HG03045 (cell line): ENCODE data around the gene PLCXD3.

Experiments used
- ATAC-seq: cut with Tn5 transposase; IDR thresholded peaks from one replicate; pipeline ENCODE4 v1.9.1; 2021; ENCODE audit warnings: mild to moderate bottlenecking, moderate library complexity; ENCODE audit not compliant: unreplicated experiment

The PLCXD3 gene, protein sequence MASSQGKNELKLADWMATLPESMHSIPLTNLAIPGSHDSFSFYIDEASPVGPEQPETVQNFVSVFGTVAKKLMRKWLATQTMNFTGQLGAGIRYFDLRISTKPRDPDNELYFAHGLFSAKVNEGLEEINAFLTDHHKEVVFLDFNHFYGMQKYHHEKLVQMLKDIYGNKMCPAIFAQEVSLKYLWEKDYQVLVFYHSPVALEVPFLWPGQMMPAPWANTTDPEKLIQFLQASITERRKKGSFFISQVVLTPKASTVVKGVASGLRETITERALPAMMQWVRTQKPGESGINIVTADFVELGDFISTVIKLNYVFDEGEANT

DNA sequence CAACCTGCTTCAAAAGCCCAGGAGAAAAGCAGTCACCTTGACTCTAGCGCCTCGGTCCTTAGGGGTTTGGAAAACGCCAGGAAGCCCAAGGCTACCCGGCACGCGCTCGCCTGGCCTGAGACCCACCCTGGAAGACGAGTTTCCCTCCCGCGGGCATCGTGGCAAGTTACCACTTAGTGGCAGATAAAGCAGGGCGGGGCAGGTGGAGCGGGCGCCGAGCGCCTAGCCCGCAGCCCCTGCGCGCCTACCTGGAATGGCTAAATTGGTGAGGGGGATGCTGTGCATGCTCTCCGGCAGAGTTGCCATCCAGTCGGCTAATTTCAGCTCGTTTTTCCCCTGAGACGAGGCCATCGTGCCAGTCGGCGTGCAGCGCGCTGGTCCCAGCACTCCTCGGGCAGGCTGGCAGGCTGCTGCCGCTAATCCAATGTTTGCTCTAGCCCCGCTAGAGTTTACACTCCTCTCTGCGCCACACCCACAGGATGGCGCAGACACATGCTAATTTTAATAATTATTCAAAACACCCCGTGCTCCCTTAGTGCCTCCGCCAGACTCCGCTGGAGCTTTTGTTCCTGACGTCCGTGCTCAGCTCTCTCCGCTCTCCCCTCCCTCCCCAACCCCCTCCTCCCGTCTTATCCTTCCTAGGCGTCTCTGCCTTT is at the start of gene PLCXD3:
TSS of gene PLCXD3 (minus strand) at position 426 of the 656 bp plus-strand sequence. CDS start at position 351, 75 bp downstream.
- no peak for ATAC-seq

DNA sequence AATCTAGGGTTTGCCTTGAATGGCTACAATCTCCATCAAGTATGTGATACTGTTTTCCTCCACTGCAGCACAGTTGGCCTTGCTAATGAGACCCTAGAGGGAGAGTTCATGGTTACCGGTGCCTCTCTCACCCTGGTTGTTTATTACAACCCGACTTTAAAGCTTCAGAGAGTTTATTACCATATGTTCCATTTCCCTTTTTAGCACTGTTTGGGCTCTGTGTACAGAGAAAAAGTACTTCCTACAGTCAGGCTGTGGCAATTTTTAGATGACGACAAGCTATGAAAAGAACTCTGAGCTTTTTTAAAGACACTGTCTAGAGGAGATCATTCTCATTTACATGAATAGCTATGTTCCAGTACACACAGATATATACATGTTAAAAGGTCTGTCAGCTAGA is 48.8 kb upstream of the PLCXD3 start:
- ATAC-seq = no peak

DNA sequence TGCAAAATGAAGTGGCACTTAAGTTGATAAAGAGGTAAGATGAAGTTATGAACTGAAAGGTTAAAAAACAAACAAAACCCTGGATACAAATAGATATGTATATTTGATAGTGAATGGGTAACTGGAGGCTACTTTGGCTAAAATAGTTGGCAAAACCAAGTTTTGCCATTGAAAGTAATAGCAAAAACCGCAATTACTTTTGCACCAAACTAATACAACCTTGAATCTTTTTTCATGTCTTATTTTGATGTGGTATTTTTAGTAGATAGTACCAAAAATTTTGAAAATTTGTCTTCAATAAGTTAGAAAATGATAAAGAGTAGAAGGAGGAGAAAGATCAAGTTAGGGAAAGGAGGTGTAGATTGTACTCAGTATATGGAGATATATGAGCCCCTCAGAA is 47.9 kb upstream of the PLCXD3 start:
- ATAC-seq = no peak

DNA sequence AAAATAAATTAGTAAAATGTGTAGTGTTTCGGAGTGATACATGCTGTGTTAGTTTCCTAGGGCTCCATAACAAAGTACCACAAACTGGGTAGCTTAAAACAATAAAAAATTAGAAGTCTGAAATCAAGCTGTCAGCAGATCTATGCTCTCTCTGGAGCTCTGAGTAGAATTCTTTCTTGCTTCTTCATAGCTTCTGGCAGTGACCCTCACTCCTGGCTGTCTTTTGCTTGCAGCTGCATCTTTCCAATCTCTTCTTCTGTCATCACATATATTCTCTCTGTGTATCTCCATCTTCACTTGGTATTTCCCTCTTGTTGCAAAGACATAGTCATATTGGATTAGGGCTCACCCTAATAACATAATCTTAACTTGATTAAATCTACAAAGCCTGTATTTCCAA is 37.6 kb upstream of the PLCXD3 start:
- ATAC-seq = no peak

DNA sequence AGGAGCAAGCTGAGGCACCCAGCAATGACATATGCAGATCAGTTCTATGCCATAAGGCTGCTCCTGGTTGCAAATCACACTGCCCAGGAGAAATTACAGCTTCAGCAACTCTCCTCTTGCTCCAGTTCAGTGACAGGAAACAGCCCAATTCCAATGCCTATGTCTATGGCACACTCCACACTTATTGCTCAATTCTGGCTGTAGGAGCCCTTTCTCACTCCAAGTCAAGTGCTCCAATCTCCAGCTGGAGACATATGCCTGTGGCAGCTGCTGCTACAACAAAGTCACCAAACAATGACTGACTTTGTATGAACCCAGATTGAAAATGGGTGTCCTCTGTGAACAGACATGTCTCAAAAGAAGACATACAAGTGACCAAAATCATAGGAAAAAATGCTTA is 31.8 kb upstream of the PLCXD3 start:
- ATAC-seq = no peak

DNA sequence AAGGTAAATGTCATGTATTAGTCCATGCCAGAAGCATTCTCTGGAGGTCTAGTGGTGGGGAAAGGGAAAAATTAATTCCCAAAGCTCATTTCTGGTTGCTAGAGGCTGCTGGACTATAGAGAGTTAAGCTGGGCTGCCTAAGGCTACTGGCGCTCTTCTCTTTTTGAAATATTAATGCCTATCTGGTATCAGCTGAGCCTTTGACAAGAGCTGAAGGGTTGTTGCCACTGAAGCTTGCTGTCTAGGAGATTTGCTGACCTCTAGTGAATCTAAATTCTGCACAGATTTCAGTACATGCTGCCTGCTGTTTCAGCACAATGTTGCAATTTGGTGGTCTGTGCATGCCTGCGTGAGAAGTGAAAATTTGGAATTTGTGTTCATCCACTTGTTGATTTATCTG is 29.1 kb upstream of the PLCXD3 start:
- ATAC-seq = no peak

DNA sequence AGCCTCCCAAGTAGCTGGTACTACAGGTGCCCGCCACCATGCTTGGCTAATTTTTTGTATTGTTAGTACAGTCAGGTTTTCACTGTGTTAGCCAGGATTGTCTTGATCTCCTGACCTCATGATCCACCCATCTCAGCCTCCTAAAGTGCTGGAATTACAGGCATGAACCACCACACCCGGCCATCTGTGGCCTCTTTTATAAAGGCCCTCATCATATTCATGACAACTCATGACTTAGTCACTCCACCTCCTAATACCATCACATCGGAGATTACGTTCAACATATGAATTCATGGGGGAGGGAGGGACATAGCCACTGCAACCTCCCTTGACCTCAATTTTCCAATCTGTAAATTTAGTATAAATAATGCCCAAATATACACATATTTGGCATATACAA is 27.2 kb upstream of the PLCXD3 start:
- ATAC-seq = no peak

DNA sequence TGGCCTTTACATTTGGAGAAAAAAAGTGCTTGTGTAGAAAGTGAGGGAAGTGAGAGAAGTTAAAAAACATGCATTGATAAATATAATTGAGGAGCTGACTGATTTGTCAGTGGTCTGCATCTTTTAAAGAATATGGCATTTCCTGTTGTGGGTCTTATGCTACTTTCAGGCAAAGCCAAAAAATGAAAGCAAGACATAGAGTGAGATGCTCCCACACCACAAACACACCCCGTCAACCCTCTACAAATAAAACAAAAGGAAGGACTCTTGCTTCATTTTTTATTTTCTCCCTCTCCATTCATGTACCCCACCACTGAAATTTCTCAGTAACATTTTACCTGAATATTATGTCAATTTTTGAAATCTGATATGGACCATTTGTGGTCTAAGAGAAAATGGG is 22.1 kb upstream of the PLCXD3 start:
- no peak for ATAC-seq

DNA sequence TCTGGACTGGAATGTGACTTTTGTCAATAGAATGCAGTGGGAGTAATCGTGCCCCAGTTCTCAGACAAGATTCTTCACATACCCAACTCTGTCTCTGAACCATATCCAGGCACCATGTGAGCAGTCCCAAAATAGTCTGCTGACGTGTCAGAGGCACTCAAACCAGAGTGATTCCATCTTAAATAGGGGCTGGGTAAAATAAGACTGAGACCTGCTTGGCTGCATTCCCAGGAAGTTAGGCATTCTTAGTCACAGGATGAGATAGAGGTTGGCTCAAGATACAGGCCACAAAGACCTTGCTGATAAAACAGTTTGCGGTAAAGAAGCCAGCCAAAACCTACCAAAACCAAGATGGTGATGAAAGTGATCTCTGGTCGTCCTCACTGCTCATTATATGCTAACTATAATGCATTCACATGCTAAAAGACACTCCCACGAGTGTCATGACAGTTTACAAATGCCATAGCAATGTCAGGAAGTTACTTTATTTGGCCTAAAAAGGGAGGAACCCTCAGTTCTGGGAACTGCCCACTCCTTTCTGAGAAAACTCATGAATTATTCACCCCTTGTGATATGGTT is 16.9 kb upstream of the PLCXD3 start:
- ATAC-seq = no peak

DNA sequence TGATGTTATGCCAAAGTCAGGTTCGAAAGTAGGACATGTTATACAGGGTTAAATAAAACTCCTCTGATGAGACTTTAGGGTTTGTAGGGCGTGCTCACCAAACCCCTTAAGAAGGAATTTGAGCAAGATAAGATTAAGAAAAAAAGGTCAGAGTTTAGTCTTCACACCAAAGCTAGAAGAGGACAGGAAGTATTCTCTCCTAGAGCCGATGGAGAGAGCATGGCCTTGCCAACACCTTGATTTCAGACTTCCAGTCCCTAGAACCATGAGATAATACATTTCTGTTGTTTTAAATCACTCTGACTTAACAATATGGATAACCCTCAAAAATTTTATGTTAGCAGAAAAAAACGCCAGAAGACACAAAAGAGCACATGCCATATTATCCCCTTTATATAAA is 16.3 kb upstream of the PLCXD3 start:
- no peak for ATAC-seq

DNA sequence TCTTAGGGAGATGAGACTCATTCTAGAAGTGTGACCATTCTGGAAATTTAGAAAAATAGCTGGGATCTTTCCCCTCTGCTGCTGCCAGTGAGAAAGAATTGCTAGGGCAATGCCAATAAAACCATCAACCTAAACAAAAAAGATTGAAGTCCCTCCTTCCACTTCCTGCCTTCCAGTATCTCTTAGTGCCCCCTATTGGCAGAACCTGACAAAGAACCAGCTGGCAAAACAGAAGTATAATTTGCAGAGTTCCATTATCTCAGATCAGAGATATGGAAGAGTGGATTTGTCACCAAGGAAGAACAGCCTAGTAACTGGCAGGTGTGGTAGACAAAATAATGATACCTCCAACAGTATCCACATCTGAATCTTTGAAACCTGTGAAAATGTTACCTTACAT is 13.8 kb upstream of the PLCXD3 start:
- ATAC-seq = no peak

DNA sequence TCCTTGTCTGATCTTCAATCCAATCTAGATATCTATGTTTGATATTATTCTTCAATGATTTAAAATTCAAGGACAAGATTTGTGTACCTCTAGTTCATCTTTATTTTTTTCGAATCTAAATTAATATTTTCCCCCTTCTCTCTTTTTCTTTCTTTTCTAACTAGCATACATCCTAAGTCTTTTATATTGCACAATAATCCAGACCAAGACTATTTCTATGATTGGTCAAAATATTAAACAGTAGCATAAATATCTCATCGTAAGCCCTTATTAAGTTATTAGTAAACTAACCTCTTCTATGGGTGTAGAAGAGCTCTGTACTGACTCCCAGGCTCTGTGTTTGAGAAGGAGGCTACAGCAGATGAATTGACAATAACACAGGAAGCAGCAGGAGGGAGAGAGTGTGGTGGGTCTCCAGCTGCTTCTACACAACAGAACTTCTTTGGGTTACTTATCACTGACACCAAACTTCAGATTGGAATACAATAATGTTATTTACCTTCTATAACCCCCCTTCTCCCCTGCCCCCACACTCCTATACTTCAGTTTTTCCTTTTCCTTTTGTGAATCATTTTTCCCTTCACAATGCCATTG is 11.9 kb upstream of the PLCXD3 start:
- no peak for ATAC-seq

DNA sequence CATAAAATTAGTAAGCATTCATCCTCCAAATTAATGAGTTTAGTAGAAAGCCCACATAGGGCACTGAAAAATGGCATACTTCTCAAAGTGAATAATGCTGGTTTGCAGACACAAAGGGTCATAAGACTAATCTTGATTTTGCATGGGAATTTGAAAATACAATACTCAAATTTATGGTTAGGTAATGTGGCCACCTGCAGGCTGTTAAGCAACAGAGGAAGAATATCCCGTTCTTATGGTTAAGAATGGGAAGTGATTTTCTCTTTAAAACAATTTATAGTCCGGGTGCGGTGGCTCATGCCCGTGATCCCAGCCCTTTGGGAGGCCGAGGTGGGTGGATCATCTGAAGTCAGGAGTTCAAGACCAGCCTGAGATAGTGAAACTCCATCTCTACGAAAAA is 9.4 kb upstream of the PLCXD3 start:
- ATAC-seq = no peak

DNA sequence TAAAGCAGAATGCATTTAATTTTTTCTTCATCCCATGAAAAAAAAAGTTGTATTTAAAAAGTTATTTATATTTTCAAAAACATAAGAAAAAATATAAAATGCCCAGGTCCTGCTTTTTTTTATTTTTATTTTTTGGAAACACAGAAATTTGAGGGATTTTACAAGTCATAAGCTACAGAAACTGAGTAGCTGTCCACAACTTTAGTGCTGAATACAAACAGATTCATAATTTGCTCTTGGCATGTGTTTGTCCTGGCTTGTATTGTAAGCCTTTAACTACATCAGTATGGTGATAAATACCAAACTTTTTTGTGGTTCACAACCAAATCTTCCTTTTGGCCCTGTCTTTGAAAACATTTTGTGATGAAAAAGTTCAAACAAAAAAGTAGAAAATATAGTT is 7.5 kb upstream of the PLCXD3 start:
- no peak for ATAC-seq

DNA sequence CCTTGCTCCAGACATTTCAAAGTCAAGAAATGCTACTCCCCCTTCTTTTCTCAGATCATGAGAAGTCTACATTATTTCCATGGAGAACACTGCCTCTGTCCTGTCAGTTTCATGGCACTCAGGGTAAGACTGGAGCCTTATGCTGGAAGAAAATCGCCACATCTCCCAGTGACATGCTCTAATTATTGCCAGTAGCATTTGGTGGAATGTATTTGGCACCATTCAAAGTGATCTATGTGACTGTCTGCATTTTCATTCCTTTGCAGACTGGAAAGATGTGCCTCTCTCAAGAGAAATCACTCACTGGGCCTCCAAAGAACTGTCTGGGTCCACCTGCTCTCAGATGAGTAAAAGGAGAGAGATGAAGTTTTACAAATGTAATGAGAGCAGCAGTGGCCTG is 840 bp upstream of the PLCXD3 start:
- no peak for ATAC-seq

DNA sequence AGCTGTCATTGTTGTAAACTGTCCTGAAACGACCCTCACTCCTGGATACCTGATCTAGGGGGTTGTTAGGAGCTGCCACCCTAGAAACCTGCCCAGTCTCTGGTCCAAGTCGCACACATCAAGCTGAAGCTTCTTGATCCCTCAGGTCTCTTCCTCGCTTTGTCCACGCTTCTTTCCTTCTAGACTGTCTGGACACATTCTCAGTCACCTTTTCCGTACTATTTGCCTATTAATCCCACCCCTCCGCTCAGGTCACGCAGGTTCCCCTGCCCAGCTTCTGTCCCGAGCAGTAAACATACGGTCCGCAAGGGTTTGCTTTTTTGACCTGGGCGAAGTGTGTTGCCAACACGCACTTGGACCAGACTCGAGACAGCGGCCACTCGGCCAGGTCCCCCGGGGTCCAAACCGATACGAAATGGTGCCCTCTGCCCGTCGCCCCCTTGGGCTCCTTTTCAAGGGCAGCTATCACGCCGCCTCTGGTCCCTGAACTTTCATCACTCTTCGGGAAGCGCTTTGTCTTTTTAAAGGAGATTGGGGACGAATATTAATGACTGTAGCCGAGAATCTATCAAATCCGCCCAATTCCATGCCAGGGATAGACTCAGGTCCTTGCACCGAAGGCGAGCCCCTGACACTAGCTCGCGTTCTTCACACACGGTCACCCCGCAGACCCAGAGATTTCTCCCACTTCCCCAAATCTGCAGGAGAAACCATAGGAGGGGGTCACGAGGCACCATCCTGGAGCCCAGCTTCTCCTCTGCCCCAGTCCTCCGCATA is 814 bp downstream of the PLCXD3 start:
- ATAC-seq = no peak

DNA sequence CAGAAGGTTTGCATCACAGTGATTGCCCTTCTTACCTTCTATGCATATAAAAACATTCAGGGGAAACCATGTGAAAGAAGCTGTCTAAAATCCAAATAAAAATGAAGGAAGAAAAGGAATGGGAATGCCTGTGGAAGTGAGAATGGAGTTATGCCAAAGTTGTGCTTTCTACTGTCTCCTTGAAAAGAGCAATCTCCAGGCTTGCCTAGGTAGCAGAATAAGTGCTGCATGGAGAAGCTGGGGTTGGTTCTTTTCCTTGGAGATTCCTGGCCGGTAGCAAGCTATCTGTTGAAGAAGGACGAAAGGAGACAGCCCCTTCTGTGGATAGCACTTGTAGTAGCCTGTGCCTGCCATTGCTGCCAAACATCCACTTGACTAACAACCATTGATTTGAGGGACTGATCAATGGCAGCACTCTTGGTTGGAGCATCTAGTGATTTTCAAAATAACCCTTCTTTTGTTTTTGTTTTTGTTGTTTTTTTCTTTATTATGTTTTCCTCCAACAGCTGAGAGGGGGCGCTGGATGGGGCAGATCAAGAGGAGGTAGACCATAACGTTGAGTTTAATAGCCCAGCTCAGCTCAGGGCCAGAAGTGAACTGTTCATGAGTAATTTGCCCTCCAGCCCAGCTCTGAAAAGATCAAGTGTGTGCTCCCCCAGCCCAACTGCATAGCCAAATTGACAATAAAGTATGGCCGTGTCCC is 1.6 kb downstream of the PLCXD3 start:
- ATAC-seq = no peak

DNA sequence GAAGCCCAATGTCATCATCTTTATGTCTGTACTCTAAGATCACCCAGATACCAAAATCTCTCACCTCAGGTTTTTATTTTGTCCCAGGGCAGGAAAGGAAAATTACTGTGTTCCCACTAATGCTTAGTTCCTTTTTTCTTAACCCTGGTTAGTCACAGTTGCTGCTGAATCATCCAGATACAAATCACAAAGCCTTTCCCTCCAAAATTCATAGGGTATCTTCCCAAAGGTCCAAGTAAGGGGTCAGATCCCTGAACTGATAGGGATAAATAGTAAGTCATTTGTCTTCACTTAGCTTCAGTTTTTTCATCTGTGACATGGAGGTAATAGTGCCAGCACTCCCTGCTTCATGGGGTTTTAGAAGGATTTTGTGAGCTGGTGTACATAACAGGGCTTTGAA is 2.2 kb downstream of the PLCXD3 start:
- no peak for ATAC-seq

DNA sequence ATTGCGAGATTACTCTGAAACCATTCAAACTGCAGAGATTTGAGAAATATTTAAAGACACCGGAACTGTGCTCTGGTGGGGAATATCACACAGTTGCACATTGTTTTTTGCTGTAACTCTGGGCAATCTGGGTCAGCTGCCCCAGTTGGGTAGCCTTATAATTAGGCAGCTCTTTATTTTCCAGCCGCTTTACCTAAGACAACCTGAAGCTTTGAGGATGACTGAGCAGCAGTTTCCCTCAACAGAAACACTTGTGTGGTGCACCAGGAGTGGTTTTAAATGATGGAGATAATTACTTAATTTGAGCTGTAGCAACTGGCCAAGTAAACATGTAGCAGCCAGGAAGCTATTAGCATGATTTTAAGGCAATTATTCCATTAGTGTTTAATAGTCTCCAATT is 2.9 kb downstream of the PLCXD3 start:
- ATAC-seq = no peak

DNA sequence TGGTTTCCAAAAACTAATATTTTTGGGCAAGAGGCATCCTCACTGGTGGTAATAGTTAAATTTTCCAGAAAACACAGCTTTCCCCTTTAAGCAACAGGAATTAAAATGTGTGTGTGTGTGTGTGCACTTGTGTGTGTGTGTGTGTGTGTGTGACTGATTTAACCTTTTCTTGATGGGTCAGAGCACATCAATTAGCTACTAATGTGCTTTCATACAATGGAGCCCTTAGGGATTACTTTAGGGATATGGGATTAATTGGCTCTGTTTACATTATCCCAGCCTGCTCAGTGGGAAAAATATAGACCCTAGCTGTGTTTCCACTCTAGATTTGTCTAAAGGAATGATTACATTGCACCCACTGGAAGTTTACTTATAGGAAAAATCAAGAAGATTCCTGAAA is 6.5 kb downstream of the PLCXD3 start:
- ATAC-seq = no peak

DNA sequence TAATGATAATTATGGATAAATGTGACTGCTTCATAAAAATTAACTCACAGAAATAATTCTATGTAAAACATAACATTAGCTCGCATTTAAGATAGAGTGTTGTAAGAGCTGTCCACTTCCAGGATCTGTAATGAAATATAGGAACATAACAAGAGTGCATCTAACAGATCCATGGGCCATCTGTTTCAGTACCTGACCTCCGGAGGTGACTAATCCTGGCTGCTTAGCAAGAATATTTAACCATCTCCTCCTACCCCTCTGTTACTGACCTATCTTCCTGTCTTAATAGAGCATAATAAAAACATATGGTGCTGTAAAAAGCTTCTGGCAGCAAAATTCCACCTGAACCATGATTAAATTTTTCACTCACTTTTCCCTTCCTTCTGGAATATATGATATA is 7.1 kb downstream of the PLCXD3 start:
- ATAC-seq = no peak
